ENCODE data around the gene MPP3. TPM values are rescaled to one million over a fixed set of nuclear protein-coding genes. Genes with fewer than 3 reads are reported as not detected.

Gene MPP3
- total RNA-seq, 2 donors from 2014 or later = 30.7 to 74.2 TPM

DNA sequence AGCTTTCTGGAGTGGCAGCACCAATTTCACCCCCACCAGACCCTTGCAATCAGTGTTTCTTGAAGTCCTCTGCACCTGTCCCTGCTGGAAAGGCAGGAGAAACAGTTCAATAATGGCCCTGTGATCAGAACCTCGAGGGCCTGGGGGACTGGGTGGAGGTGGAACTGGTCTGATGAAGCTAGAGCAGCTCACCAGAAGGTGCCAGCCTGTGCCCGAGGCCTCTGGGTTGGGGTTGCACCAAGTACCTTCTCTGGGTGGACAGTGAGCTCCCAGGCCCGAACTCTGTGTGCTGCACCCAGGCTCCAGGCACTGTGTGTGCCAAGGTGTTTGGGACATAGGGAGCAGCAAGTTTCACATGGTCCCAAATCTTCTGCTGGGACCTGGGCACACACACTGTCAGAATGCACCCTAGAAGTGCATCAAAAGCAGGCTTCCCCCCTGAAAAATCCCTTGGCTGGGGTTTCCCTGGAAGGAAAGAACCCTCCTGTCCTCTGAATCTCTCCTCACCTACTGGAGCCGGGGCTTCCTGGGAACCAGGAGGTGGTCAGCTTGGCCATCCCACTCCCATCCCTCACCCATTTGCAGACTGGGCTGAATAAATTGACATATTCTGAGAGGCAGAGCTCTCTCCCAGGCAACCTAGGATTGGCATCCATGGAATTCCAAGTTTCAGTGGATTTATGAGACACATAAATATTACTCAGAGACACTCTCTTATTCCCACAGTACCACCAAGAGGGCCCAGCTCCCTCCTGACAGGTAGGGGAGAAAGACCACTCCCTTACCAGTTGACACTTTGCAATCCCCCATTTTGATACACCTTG, 31.4 kb upstream of the MPP3 start:
- intact Hi-C loops (cut with DNase I) = no loop called here
- ATAC-seq (no peak), DNase-seq (no peak)

DNA sequence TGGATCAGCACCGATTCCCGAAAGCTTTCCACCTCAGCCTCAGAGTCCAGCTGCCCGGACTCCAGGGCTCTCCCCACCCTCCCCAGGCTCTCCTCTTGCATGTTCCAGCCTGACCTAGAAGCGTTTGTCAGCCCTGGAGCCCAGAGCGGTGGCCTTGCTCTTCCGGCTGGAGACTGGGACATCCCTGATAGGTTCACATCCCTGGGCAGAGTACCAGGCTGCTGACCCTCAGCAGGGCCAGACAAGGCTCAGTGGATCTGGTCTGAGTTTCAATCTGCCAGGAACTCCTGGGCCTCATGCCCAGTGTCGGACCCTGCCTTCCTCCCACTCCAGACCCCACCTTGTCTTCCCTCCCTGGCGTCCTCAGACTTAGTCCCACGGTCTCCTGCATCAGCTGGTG, 29.0 kb upstream of the MPP3 start:
- DNase-seq (no peak), ATAC-seq (no peak)
- intact Hi-C loops (cut with DNase I) = no loop called here

DNA sequence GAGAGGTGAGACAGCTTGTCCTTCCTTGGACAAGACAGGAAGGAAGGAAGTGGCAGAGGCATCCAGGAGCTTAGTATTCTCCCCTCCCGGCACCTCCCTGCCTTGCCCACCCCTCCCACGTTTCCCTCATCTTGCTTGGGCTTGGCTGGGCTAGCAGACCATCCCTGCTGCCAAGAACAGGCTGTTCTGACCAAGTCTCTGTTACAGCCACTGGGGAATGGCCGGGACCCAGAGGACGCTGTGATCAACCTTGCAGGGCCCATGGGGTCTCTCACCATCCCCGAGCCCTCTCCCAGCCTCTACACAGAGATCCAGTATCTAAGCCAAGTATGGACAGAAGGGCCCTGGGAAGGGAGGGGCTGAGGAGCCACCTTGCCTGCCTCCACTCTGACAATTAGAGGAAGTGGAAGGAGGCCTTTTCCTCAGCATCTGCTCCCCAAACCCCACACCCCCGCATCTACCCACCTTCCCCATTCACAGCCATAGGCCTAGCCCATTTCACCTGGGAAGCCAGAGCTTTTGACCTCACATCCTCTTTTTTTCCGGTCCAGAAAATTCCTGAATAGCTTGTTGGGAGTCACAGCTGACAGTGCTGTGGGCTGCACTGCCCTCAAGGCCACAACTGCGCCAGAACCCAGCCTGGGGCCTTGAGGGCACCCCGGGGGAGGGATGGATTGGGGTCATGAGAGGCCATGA, 28.1 kb upstream of the MPP3 start:
- ATAC-seq = peak; percentile 72 to 73
- intact Hi-C loops (cut with DNase I) = no loop called here
- peak; percentile 57 for DNase-seq

DNA sequence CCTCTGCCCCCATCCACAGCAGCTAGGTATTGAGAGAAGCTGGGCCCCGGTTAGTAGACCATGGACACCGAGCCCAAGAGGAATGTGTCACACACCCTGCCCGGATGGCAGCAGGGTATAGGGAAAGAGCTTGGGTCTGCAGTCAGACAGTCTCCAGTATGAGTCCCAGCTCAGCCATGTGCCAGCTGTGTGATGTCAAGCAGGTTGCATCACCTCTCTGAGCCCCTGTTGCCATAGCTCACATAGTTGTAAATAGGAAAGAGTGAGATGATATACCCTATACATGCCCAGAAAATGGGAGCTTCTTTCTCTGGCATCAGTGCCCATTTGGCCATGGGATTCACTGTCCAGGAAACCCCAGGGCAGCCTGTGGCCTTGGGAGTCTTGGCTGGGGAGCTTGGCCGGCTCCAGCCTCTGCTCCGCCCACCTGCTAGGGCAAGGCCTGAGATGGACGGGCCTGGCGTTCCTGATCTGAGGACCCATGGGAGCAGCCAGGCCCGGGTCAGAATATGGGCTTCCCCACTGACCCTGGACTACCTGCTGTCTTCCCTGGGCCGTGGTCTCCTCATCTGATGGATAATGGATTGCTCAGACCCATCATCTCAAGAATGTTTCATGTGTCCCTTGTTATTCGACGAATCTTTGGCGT, 27.3 kb upstream of the MPP3 start:
- no peak for DNase-seq
- intact Hi-C loops (cut with DNase I) = no loop called here

DNA sequence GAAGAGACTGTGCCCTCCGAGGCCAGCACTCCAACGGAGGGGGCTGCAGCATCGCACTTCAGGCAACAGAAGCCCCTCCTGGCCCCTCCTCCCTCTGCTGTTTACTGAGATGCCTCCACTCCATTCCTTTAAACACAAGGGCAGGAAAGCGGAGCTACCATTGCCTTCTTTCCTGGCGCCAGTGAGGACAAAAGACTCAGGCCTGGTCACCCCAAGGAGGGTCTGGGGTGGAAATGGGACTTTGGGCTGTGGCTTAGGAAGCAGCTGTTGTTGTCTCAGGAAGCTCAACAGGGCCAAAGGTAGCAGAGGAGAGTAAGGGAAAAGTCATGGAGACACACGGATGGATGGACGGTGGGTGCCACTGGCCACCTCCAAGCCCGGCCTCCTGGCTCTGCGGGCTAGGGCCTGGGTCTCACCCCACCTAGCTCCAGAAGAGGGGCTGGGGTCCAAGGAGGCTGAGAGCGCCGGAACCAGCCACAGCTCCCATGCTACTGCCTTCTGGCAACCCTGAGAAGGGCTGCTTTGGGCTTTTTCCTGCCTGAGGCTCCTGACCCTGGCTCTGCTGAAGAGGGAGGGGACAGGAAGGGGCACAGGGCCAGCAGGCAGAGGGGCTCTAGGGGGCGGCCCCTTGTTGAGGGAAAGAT, 25.1 kb upstream of the MPP3 start:
- intact Hi-C loops (cut with DNase I) = no loop called here
- DNase-seq (no peak), ATAC-seq (peak in 1 of 2 donors; percentile 19)

More for the DNA sequence above, 27.3 kb upstream of the MPP3 start:
- peak in 1 of 2 donors; percentile 4 for ATAC-seq

DNA sequence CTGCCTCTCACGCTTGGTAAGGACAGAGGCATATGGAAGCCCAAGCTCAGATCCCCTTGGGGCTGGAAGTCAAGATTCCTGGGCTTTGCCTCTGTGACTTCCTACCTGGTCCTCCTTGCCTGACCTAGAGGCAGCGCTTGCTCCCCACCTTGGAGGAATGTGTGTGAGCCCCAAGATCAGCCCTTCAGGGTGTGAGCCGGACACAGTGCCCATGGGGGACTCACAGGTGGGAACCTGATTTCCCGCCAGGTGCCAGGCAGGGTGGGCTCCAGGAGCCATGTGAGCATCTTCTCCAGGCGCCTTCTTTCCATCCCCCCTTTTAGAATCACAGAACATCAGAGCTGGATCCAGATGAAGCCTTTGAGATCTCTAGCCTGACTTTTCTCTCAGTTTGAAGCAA, 24.2 kb upstream of the MPP3 start:
- intact Hi-C loops (cut with DNase I) = no loop called here
- DNase-seq (no peak), ATAC-seq (no peak)

DNA sequence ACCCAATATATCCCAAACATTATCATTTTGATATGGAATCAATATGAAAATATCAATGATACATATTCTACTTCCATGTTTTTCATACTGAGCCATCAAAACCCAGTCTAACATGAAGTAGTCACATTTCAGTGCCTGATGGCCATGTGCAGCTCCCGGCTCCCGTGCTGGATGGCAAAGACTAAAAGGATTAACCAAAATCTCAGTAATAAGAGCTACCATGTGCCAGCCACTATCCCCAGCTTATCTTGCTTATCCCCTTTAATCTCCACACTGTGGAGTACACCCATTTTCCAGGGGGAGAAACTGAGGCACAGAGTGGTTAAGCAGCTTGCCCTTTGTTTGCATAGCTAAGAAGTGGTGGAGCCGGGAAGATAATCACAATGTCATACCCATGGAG, 23.2 kb upstream of the MPP3 start:
- intact Hi-C loops (cut with DNase I) = no loop called here
- ATAC-seq (no peak), DNase-seq (no peak)

DNA sequence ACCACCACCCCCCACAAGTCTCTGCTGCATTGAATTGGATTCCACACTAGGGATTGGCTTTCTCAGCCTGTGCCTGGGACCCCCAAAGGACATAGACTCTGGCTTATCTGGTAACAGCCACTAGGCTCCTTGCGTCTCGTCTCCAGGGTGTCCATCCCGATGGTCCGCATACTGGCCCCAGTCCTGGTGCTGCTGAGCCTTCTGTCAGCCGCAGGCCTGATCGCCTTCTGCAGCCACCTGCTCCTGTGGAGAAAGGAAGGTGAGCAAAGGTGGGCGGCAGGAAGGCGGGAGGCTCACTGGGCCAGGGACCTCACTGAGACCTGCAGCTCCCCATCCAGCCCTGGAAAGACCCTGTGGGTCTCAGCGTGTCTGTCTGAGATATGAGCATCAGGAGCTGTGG, 22.1 kb upstream of the MPP3 start:
- intact Hi-C loops (cut with DNase I) = no loop called here
- no peak for ATAC-seq
- DNase-seq = no peak

DNA sequence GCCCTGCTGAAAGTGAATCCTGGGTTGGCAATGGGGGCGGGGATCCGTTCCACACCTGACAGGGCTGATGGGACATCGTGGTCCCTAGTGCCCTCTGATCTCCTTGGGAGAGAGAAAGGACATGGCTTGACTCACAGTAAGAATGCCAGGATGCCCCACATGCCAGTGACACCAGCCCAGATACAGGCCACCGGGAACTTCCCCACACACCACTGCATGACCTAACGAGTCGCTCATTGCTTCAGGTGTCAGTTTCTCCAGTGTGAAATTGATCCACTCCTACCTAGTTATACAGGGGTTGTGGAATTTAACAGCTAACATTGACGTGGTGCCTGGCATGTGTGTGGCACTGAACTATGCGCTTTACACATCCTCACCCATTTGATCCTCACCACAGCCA, 21.6 kb upstream of the MPP3 start:
- DNase-seq (no peak), ATAC-seq (no peak)
- intact Hi-C loops (cut with DNase I) = no loop called here

DNA sequence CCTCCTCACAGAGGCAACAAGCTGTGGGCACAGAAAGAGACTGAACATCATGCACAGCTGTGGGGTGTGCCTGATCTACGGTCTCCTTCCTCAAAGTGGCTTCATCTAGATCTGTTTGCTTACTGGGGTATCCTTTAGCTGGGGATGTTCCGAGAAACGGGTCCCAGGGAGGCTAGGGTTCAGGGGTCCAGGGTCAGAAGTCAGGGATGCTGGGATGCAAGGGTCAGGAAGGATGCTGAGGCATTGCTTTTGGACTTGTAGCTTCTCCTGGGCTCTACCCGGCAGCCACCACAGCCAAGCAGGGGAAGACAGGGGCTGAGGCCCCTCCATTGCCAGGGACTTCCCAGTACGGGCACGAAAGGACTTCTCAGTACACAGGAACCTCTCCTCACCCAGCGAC, 20.6 kb upstream of the MPP3 start:
- ATAC-seq = no peak
- DNase-seq = no peak
- intact Hi-C loops (cut with DNase I) = no loop called here

DNA sequence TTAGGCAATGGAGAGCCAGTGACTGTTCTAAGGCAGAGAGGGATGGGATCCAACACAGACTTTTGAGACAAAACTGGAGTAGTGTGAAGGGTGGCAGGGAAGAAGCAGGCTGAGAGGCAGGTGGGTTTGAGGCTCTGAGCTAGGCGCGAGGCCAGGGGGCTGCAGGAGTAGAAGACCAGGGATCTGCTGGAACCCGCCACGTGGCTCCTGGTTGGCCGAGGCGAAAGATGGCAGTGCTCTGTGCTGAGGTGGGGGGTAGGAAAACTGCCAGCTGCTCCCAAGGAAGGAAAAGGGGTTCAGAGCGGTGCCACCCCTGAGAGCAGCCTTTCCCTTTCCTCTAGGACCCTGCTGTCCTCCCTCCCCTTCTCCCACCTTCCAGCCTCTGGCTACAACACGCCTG, 19.6 kb upstream of the MPP3 start:
- ATAC-seq (no peak), DNase-seq (no peak)
- intact Hi-C loops (cut with DNase I) = no loop called here

DNA sequence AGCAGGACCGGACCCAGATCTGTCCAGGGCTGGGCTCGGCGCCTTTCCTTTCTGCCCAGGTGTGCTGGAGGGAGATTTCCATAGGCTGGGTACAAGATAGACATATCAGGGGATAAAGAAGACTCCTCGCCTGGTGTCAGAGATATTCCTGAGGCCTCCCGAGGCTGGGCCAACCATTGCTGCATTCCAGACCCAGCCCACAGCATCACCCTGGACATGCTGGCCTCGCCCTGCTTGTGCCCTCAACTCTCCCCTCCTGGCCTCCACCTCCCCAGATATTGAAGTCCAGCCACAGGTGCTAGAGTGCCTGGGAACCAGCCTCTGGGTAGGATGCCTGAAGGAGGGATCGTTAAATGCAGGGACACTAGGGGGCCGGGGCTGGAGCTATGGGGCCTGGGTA, 16.2 kb upstream of the MPP3 start:
- intact Hi-C loops (cut with DNase I) = loop anchor here (10.0 kb wide), 2 partner anchors 74 to 154 kb away; partner anchors contain the start of gene DUSP3 (in 1 of the 2)
- ATAC-seq = no peak
- DNase-seq = no peak

DNA sequence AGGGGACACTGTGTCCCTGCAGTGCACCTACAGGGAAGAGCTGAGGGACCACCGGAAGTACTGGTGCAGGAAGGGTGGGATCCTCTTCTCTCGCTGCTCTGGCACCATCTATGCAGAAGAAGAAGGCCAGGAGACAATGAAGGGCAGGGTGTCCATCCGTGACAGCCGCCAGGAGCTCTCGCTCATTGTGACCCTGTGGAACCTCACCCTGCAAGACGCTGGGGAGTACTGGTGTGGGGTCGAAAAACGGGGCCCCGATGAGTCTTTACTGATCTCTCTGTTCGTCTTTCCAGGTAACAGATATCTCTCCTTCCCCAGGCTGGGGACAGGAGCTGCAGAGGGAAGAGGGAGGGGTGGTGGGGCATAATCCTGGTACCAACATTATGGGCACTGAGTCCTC, 15.7 kb upstream of the MPP3 start:
- ATAC-seq = no peak
- no peak for DNase-seq
- intact Hi-C loops (cut with DNase I) = loop anchor here (10.0 kb wide), 2 partner anchors 74 to 154 kb away; partner anchors contain the start of gene DUSP3 (in 1 of the 2)

DNA sequence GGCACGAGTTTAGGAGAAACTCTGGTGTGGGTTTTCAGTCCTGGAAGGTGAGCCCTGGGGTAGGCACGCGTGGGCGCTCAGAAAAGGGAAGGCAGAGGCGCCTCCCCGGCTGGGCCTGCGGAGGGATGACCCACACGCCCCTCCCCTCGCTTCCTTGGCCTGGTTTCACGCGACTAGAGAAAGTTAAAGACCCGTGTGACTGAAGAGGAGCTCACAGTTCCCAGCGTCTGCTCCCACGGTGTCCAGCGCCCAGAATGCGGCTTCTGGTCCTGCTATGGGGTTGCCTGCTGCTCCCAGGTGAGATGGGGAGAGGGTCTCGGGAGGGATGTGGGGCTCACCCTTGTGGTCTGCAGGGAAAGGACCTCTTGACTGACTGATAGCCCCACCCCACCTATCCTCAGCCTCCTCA, 14.0 kb upstream of the MPP3 start, which contains the start of gene CD300LG:
Gene CD300LG (plus strand): TSS at position 214 of the 409 bp plus-strand sequence. CDS start 41 bp downstream, at position 255.
- ATAC-seq (peak; percentile 17 to 55), DNase-seq (no peak)
- intact Hi-C loops (cut with DNase I) = loop anchor here (10.0 kb wide), 2 partner anchors 72 to 152 kb away; partner anchors contain the start of gene DUSP3 (in 1 of the 2)

DNA sequence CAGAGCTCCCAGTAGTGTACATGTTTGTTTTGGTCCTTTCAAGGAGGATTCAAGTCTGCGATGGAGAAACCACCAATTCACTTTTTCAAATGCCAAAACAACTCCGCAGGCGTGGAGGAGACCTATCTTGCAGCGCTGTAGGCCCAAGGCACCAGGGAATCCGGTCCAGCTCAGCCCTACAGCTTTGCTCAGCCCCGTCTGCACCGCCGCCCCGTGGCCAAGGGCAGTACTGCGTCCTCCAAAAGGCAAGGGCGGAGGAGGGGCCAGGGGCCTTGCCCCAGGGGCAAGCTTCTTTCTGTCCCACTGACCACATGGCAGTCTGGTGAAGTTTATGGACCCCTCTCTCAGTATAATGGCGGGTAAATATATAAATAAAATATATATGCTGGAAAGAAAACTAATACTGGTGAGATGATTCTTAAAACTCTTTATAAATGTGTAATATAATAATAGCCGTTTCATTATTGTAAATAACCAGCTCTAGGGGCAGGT, 13.3 kb upstream of the MPP3 start:
- DNase-seq = peak; percentile 89
- ATAC-seq = peak; percentile 96 to 97
- intact Hi-C loops (cut with DNase I) = loop anchor here (10.0 kb wide), 2 partner anchors 71 to 151 kb away; partner anchors contain the start of gene DUSP3 (in 1 of the 2)

DNA sequence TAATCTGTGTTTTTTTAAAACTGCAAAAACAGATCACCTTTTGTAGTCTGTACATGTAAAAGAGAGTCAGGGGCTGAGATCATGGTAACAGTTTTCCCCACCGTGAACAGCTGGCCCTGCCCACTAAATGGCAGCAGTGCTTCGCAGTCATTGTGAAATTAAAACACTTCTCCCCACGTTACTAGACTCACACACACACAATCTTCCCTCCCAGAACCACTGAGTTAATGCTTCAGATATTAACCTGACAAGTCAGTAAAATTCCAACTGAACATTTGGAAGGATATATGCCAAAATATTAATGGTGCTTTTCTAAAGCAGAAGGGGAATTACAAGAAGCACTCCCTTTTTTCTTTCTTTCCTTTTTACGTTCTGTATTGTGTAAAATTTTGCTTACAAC, 12.8 kb upstream of the MPP3 start:
- no peak for ATAC-seq
- no peak for DNase-seq
- intact Hi-C loops (cut with DNase I) = loop anchor here (10.0 kb wide), 2 partner anchors 71 to 151 kb away; partner anchors contain the start of gene DUSP3 (in 1 of the 2)

DNA sequence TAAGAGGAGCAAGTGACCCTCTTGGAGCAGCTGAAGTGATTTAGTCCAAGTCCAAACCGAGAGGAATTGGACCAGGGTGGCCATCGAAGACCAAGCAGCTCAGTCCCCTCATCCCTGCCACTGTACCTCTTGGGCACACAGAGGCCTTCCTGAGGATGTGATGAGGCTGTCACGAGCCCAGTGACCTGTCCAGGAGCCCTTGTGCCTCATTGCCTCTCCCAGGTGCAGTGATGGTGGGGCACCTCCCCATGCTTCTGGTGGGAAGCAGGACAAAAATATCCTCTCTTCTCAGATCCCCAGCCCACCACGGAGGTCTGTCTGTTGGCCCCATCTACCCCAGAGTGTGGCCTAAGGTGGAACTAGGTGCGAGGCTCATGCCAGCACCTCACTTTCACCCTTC, 11.3 kb upstream of the MPP3 start:
- no peak for ATAC-seq
- DNase-seq = no peak
- intact Hi-C loops (cut with DNase I) = loop anchor here (10.0 kb wide), 2 partner anchors 69 to 149 kb away; partner anchors contain the start of gene DUSP3 (in 1 of the 2)

DNA sequence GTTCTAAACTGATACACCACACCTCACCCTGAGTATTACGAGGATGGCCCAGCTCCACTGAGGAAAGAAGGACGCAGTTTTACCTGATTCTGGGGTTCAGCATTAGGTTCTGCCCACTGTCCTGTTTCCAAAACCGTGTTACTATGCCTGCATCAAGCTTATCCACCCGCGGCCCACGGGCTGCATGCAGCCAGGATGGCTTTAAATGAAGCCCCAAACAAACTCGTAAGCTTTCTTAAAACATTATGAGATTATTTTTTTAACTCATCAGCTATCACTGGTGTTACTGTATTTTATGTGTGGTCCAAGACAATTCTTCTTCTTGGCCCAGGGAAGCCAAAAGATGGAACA, 10.0 kb upstream of the MPP3 start:
- intact Hi-C loops (cut with DNase I) = loop anchor here (10.0 kb wide), 2 partner anchors 68 to 148 kb away; partner anchors contain the start of gene DUSP3 (in 1 of the 2)
- no peak for ATAC-seq
- DNase-seq = no peak
